PC-9 (cell line): ENCODE results near the gene TAF11.

Experiments
- CTCF ChIP-seq: fragments of 200-600 bp; sonication (generic); conservative IDR thresholded peaks from 2 replicates; pipeline ENCODE4 v1.6.1; 2017; ENCODE audit warnings: mixed run types, antibody characterized with exemption, mild to moderate bottlenecking, moderate library complexity
- EZH2 ChIP-seq: fragments of 200-600 bp; sonication (generic); IDR thresholded peaks from 2 replicates; pipeline ENCODE4 v1.8.0; 2017; ENCODE audit warnings: antibody characterized with exemption, low read depth

- TF ChIP-seq CTCF (no peak), EZH2 (no peak)
These were observed 40.4 kb upstream of the TAF11 start for GRCh38 chr6:34928220-34928619.
